NCI-H748 treated with DMSO at 0.1 percent for 48 hours (cell line): ENCODE data around the gene SLPI.

Source experiments
- DNase-seq: peaks from one replicate; lab custom pipeline; 2025; lab: John Stamatoyannopoulos, UW

Gene SLPI

DNA sequence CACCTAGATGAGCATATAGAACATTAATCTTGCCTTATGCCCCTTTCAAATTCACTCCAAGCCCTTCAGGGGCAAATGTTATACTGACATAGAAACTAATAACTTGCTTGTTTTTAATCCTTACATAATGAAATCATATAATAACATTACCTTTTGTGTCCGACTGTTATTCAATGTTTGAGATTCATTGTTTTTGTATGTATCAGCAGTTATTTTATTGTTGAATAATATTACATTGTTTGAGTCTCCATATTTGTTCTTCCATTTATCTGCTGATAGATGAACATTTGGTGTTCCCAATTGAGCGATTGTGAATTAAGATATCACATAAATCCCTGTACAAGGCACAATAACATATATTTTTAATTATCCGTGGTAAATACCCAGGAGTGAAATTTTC lies 41.5 kb downstream of the SLPI start:
- no peak for DNase-seq

DNA sequence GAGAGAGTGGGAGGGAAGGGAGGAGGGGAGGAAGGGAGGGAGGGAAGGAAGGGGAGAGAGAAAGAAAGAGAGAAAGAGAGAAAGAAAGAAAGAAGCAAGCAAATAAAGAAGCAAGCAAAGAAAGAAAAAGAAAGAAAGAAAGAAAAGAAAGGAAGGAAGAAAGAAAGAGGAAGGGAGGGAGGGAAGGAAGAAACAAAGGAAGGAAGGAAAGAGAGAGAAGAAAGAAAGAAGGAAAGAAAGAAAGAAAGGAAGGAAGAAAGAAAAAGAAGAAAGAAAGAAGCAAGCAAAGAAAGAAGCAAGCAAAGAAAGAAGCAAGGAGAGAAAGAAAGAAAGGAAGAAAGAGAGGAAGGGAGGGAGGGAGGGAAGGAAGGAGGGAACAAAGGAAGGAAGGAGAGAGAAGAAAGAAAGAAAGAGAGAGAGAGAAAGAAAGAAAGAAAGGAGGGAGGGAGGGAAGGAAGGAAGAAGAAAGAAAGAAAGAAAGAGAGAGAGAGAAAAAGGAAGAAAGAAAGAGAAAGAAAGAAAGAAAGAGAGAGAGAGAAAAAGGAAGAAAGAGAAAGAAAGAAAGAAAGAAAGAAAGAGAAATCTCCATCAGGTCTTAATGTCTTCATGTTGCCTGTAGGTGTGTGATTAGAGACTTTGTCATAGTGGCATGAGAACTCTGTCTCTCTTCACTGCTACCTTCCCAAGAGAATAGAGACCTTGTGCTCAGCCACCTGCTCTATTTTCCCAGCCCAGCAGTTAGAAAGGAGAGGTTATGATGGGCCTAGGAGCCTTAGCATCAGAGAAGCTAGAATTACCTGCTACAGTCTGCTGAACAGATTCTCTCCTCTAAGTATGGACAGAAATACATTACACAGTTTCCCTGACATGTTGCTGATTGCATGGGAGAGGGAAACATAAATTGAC lies 42.5 kb downstream of the SLPI start:
- no peak for DNase-seq

DNA sequence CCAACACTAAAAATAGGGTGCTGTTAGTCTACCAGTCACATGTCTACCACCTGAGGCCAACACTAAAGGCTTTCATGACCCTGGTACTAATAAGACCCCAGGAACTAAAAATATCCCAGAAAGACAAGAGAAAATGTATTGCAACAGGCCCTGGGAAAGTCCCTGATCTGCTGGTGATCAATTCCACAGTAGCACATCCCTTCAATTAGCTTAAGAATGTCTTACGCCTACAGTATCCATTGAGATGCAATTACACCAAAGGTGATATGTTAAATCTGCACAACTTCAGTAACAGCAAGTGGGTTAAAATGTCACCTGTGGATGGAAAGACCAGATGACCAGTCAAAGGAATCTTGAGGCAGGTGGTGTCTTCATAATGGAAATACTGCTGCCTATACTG lies 44.4 kb downstream of the SLPI start:
- no peak for DNase-seq

GRCh38 chr20:45206725-45207124 lies 47.6 kb downstream of the SLPI start, which contains the start of gene SEMG1:
Gene SEMG1, plus strand, starts transcription at chr20:45207033. Its CDS starts 21 bp downstream, at chr20:45207054.
- DNase-seq = no peak
